Endothelial cell of umbilical vein (primary cell): ENCODE data around the gene CNNM3. TPM values are rescaled to one million over a fixed set of nuclear protein-coding genes. Genes with fewer than 3 reads are reported as not detected.

ENCODE experiments used
- BruUV-seq: library from RNA; stranded (reverse); fragments of 400-500 nt; replicated peaks from 2 replicates; lab custom pipeline; 2021; lab: Mats Ljungman, UMichigan
- CTCF ChIA-PET: fragments of 300-600, 350-600 bp; sonication (Branson Sonifier 250); formaldehyde crosslinking; loops from one replicate; lab custom pipeline; 2021; ENCODE audit warnings: antibody characterized with exemption, inconsistent platforms; lab: Charles Lee
- POLR2A ChIA-PET: fragments of 300-600, 350-600 bp; sonication (Branson Sonifier 250); formaldehyde crosslinking; loops from one replicate; lab custom pipeline; 2021; ENCODE audit warnings: antibody characterized with exemption, inconsistent platforms; lab: Charles Lee
- DNase-seq: peaks from one replicate; pipeline ENCODE4 v3.0.0-alpha.2; 2011; ENCODE audit warnings: low read depth, low spot score
- FAIRE-seq: peaks from 2 replicates; lab custom pipeline; 2011; peaks lifted over from hg19 to GRCh38; lab: Jason Lieb, UNC
- H2AFZ ChIP-seq: 2 replicates; pipeline ENCODE4 v1.6.0; 2012; ENCODE audit warnings: low read depth, low read length, control low read depth, inconsistent platforms
- H3K27ac ChIP-seq: 2 replicates; pipeline ENCODE4 v1.5.1; 2011; ENCODE audit warnings: low read depth, mild to moderate bottlenecking, control low read depth, low read length, moderate library complexity; ENCODE audit not compliant: insufficient read depth
- H3K27me3 ChIP-seq, 2 experiments: 2 replicates each; pipeline versions ENCODE4 v1.6.0 to v1.6.1; 2011; ENCODE audit warnings: low read length in 2 of 2, mixed read lengths in 1 of 2; ENCODE audit not compliant: control insufficient read depth in 2 of 2, insufficient read depth in 2 of 2
- H3K36me3 ChIP-seq, 2 experiments: 2 replicates in 1 of 2; 3 replicates in 1 of 2; pipeline ENCODE4 v1.5.1; 2011; ENCODE audit warnings: low read length in 2 of 2, mild to moderate bottlenecking in 1 of 2, moderate library complexity in 1 of 2; ENCODE audit not compliant: control insufficient read depth in 2 of 2, insufficient read depth in 2 of 2; ENCODE audit errors: extremely low read depth in 1 of 2
- H3K4me1 ChIP-seq: 3 replicates; pipeline ENCODE4 v1.5.1; 2011; ENCODE audit warnings: mild to moderate bottlenecking, low read length; ENCODE audit not compliant: control insufficient read depth, insufficient read depth; ENCODE audit errors: extremely low read depth
- H3K4me2 ChIP-seq: 2 replicates; pipeline ENCODE4 v1.6.1; 2011; ENCODE audit warnings: low read length, control low read depth, mixed read lengths; ENCODE audit not compliant: insufficient read depth
- H3K4me3 ChIP-seq, 3 experiments: fragments of 200-600 bp in 1 of 3; sonication (generic), shearing (Covaris generic) in 1 of 3; replicated peaks in 1 of 3; 2 replicates each; pipeline ENCODE4 v1.5.1; 2011 to 2016; ENCODE audit warnings: control low read depth in 3 of 3, low read length in 3 of 3, mild to moderate bottlenecking in 2 of 3, inconsistent platforms in 1 of 3, low read depth in 1 of 3, moderate library complexity in 1 of 3; ENCODE audit not compliant: insufficient read depth in 1 of 3
- H3K79me2 ChIP-seq: 2 replicates; pipeline ENCODE4 v1.6.0; 2012; ENCODE audit warnings: low read length, inconsistent platforms; ENCODE audit not compliant: control insufficient read depth, insufficient read depth
- H3K9ac ChIP-seq: replicated peaks from 2 replicates; pipeline ENCODE3; 2011; ENCODE audit warnings: low read length, control low read depth; ENCODE audit not compliant: insufficient read depth; ENCODE audit errors: extremely low read depth
- H3K9me1 ChIP-seq: replicated peaks from 3 replicates; pipeline ENCODE4 v1.6.0; 2011; ENCODE audit warnings: mild to moderate bottlenecking, low read length; ENCODE audit not compliant: control insufficient read depth, insufficient read depth; ENCODE audit errors: extremely low read depth
- H3K9me3 ChIP-seq: replicated peaks from 2 replicates; pipeline ENCODE4 v1.5.1; 2012; ENCODE audit warnings: low read length, inconsistent platforms; ENCODE audit not compliant: control insufficient read depth, insufficient read depth
- H4K20me1 ChIP-seq: replicated peaks from 2 replicates; pipeline ENCODE3; 2011; ENCODE audit warnings: mild to moderate bottlenecking, low read length; ENCODE audit not compliant: control insufficient read depth, insufficient read depth; ENCODE audit errors: extremely low read depth
- CTCF ChIP-seq, 2 donors: IDR thresholded peaks; 1 replicate in 1 of 2; 2 replicates in 1 of 2; pipeline ENCODE4 v1.5.1; 2011; ENCODE audit warnings: low read length in 2 of 2, mild to moderate bottlenecking in 2 of 2, moderate library complexity in 2 of 2, control low read depth in 1 of 2, inconsistent platforms in 1 of 2, low read depth in 1 of 2; ENCODE audit not compliant: insufficient read depth in 1 of 2; ENCODE audit errors: extremely low read depth in 1 of 2
- GATA2 ChIP-seq: IDR thresholded peaks from 2 replicates; pipeline ENCODE4 v1.7.0; 2011; ENCODE audit warnings: low read depth, mild to moderate bottlenecking, moderate library complexity, mixed read lengths, low read length; ENCODE audit not compliant: insufficient read length, insufficient read depth
- JUN ChIP-seq: IDR thresholded peaks from 2 replicates; pipeline ENCODE4 v1.6.1; 2011; ENCODE audit warnings: borderline replicate concordance, low read depth; ENCODE audit not compliant: insufficient read length, insufficient read depth
- MYC ChIP-seq: IDR thresholded peaks from one replicate; pipeline ENCODE4 v1.6.1; 2011; ENCODE audit warnings: mild to moderate bottlenecking, low read depth, low read length
- POLR2A ChIP-seq: IDR thresholded peaks from 2 replicates; pipeline ENCODE4 v1.6.1; 2012; ENCODE audit warnings: low read depth, mild to moderate bottlenecking, control low read depth, low read length
- POLR2AphosphoS5 ChIP-seq: IDR thresholded peaks from 2 replicates; pipeline ENCODE4 v1.6.1; 2012; ENCODE audit warnings: low read depth, mild to moderate bottlenecking, control low read depth, low read length, moderate library complexity; ENCODE audit not compliant: insufficient read depth
- dilution Hi-C: fragments of 300-500 bp; cut with MboI; formaldehyde crosslinking; loops from one replicate; pipeline ENCODE4 v1.15.0; 2019; ENCODE audit warnings: low sequenced_read_pairs; ENCODE audit not compliant: extremely low pct_ligation_motif_present
- intact Hi-C: fragments of 100-400 bp; cut with micrococcal nuclease; formaldehyde crosslinking; loops from one replicate; pipeline ENCODE4 v1.10.0; 2022
- polyA plus RNA-seq, 4 experiments: library from polyadenylated mRNA; depleted of rRNA in 3 of 4; stranded (reverse) in 3 of 4; unstranded in 1 of 4; fragments of >200 nt; gene quantifications; 2 replicates each; pipeline versions ENCODE4 v1.2.1 to v1.2.3, GENCODE V29; 2011 to 2012; ENCODE audit warnings: missing spikeins in 1 of 4
- total RNA-seq: library from RNA; stranded (reverse); gene quantifications from 2 replicates; pipeline ENCODE4 v1.2.3, GENCODE V29; 2021
- TF ChIP-seq, protein P1 (sequence below): IDR thresholded peaks from 2 replicates; pipeline ENCODE4 v1.6.1; 2011; ENCODE audit not compliant: insufficient read depth, insufficient read length

CNNM3 gene
- total and polyA plus RNA-seq, 2 donors (not counting 3 experiments of a cell fraction or from before 2014, with no cell fraction given), result 13.0 to 14.9 TPM

DNA sequence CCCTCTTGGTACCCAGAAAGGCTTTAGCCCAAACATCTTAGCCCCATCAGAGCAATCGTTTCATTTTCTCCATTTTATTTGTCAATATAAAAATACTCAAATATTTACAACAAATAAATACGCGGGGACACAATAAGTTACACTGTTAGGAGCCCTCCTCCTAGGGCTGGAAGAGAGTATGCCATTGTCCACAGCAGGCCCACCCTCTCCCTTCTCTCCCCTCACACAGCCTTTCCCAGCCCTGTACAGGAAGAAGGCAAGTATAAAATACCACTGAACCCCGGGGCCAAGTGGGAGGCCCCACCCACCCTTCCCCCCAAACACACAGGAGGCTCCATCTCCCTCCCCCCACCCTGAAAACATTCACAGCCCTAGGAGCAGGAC is 43.6 kb downstream of the CNNM3 start:
- Histone ChIP-seq H3K4me1 (peaks cover 9% of the 10 kb centered on the region), H3K36me3 (peaks cover 0 to 32% of the 10 kb centered on the region in 2 experiments), H3K9me3 (no peaks in the 10 kb centered on the region), H2AFZ (no peak overlapping the region), H3K4me3 (no peak overlapping the region), H3K4me2 (no peak overlapping the region), H3K79me2 (peaks cover 3% of the 10 kb centered on the region), H4K20me1 (no peaks in the 10 kb centered on the region), H3K9me1 (no peaks in the 10 kb centered on the region), H3K27ac (no peak overlapping the region), H3K27me3 (no peaks in the 10 kb centered on the region), H3K9ac (no peak overlapping the region)
- TF ChIP-seq MYC (no peak), CTCF (IDR thresholded peaks at IDR 0.05; ENCODE audit: extremely low read depth in 1 of 2, insufficient read depth in 1 of 2, low read depth in 1 of 2, low read length in 2 of 2) (no peak), JUN (no peak), POLR2A (no peak), POLR2AphosphoS5 (no peak), GATA2 (no peak)
- TF ChIP-seq, protein P1, sequence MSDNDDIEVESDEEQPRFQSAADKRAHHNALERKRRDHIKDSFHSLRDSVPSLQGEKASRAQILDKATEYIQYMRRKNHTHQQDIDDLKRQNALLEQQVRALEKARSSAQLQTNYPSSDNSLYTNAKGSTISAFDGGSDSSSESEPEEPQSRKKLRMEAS, result no peak
- dilution Hi-C loops, result no loop called here
- CTCF ChIA-PET, result interaction anchor here (2.2 to 4.3 kb wide), 2 partner anchors 9 to 97 kb away, joined by 19 to 81 read pairs; partner anchors contain the start of gene SEMA4C
- BruUV-seq, result no TSS peak
- no peak for DNase-seq
- POLR2A ChIA-PET, result no interaction called here
- intact Hi-C loops, result loop anchor here (2.0 kb wide), 1 partner anchor 99 kb away; the partner anchor contains the start of gene CNNM4
- no peak for FAIRE-seq
